T-helper 1 cell treated with Interleukin-12 subunit alpha and Interleukin-12 subunit beta and Interleukin-4 antibody, amounts not matched to agents 30 μg/mL and 1 μg/mL, for 36 hours (primary cell): ENCODE results near the gene MYO3B.
"Not testable (repeated sequence)": the region's sequence is repeated elsewhere in the genome, so short reads cannot be mapped to it uniquely, and the experiment has no call there.

Source experiments
- H3K27ac Mint-ChIP-seq: one replicate; pipeline ENCODE4 v1.8.0; 2021; ENCODE audit warnings: mild to moderate bottlenecking, mixed read lengths
- H3K27me3 Mint-ChIP-seq: one replicate; pipeline ENCODE4 v1.8.0; 2021; ENCODE audit warnings: low read depth, mixed read lengths
- H3K36me3 Mint-ChIP-seq: one replicate; pipeline ENCODE4 v1.8.0; 2021; ENCODE audit warnings: low read depth, mixed read lengths
- H3K4me1 Mint-ChIP-seq: one replicate; pipeline ENCODE4 v1.8.0; 2021; ENCODE audit warnings: low read depth, mixed read lengths
- H3K4me3 Mint-ChIP-seq: one replicate; pipeline ENCODE4 v1.8.0; 2021; ENCODE audit warnings: mild to moderate bottlenecking, moderate library complexity, mixed read lengths
- H3K9me3 Mint-ChIP-seq: one replicate; pipeline ENCODE4 v1.8.0; 2021; ENCODE audit warnings: mixed read lengths

MYO3B gene

GRCh38 chr2:170264522-170264860, 86.5 kb downstream of the MYO3B start:
- Mint-ChIP-seq H3K9me3 (no peaks in the 10 kb centered on the region), H3K27ac (no peak overlapping the region), H3K36me3 (no peaks in the 10 kb centered on the region), H3K4me3 (no peak overlapping the region), H3K4me1 (no peaks in the 10 kb centered on the region), H3K27me3 (peaks cover 4% of the 10 kb centered on the region)

GRCh38 chr2:170264865-170265264, 86.9 kb downstream of the MYO3B start:
- Mint-ChIP-seq H3K9me3 (no peaks in the 10 kb centered on the region), H3K4me1 (no peaks in the 10 kb centered on the region), H3K27ac (no peak overlapping the region), H3K36me3 (no peaks in the 10 kb centered on the region), H3K4me3 (no peak overlapping the region), H3K27me3 (peaks cover 4% of the 10 kb centered on the region)

DNA sequence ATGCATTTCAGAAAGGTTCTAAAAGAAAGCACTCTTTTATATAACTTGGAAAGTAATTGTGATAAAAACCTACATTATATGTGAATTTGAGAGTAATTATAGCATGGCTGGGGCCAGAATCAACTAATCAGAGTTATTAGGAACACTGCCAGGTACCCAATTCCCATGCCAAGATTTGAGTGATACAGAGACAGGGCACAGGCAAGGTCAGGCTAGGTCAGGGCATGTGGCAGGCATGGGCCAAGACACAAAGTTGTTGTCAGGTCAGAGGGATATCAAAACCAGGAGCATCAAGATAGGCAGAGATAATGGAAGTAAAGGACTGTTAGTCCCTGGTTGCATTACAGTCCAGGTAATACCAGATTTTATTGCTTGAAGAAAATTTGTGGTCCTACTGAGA, 87.4 kb downstream of the MYO3B start:
- Mint-ChIP-seq H3K27ac (no peak overlapping the region), H3K4me3 (no peak overlapping the region), H3K4me1 (no peaks in the 10 kb centered on the region), H3K36me3 (no peaks in the 10 kb centered on the region), H3K27me3 (peaks cover 4% of the 10 kb centered on the region), H3K9me3 (no peaks in the 10 kb centered on the region)

GRCh38 chr2:170266358-170266757, 88.4 kb downstream of the MYO3B start:
- no peaks in the 10 kb centered on the region for H3K4me1 Mint-ChIP-seq
- H3K9me3 Mint-ChIP-seq = no peaks in the 10 kb centered on the region
- no peak overlapping the region for H3K27ac Mint-ChIP-seq
- no peaks in the 10 kb centered on the region for H3K36me3 Mint-ChIP-seq
- peaks cover 4% of the 10 kb centered on the region for H3K27me3 Mint-ChIP-seq
- no peak overlapping the region for H3K4me3 Mint-ChIP-seq

GRCh38 chr2:170267071-170267470, 89.1 kb downstream of the MYO3B start:
- no peaks in the 10 kb centered on the region for H3K9me3 Mint-ChIP-seq
- H3K27ac Mint-ChIP-seq = no peak overlapping the region
- H3K4me3 Mint-ChIP-seq = no peak overlapping the region
- no peaks in the 10 kb centered on the region for H3K36me3 Mint-ChIP-seq
- no peaks in the 10 kb centered on the region for H3K4me1 Mint-ChIP-seq
- H3K27me3 Mint-ChIP-seq = peaks cover 4% of the 10 kb centered on the region

GRCh38 chr2:170270278-170270864, 92.4 kb downstream of the MYO3B start:
- H3K27me3 Mint-ChIP-seq = peaks cover 16% of the 10 kb centered on the region
- no peak overlapping the region for H3K4me3 Mint-ChIP-seq
- no peaks in the 10 kb centered on the region for H3K9me3 Mint-ChIP-seq
- H3K27ac Mint-ChIP-seq = no peak overlapping the region
- no peaks in the 10 kb centered on the region for H3K36me3 Mint-ChIP-seq
- no peaks in the 10 kb centered on the region for H3K4me1 Mint-ChIP-seq

- Mint-ChIP-seq H3K36me3 (no peaks in the 10 kb centered on the region), H3K4me3 (no peak overlapping the region), H3K4me1 (no peaks in the 10 kb centered on the region), H3K27me3 (peaks cover 18% of the 10 kb centered on the region), H3K9me3 (no peaks in the 10 kb centered on the region), H3K27ac (no peak overlapping the region)
Observed at GRCh38 chr2:170271340-170271739, 93.4 kb downstream of the MYO3B start.

DNA sequence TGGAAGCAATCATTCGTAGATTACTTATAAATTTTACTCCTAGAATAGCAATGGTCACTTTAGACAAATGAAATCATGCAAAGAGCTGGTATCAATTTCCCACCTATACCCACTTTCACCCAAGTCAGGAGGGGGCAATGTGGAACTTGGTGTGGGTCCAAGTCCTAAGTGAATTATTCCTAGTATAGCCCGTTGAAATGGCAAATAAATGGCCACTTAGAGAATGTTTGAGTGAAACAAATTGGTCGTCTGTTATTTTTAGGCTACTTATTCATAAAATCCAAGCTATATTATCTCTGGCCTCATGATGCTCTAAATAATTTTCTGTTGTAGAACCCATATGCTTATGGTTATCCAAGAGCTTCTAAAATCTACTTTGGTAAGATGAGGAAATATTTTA, 98.1 kb downstream of the MYO3B start:
- no peaks in the 10 kb centered on the region for H3K36me3 Mint-ChIP-seq
- no peak overlapping the region for H3K27ac Mint-ChIP-seq
- H3K9me3 Mint-ChIP-seq = no peaks in the 10 kb centered on the region
- H3K4me1 Mint-ChIP-seq = no peaks in the 10 kb centered on the region
- peaks cover 40% of the 10 kb centered on the region for H3K27me3 Mint-ChIP-seq
- no peak overlapping the region for H3K4me3 Mint-ChIP-seq

GRCh38 chr2:170276925-170277629, 99.1 kb downstream of the MYO3B start:
- H3K9me3 Mint-ChIP-seq = no peaks in the 10 kb centered on the region
- no peaks in the 10 kb centered on the region for H3K4me1 Mint-ChIP-seq
- H3K27ac Mint-ChIP-seq = no peak overlapping the region
- peaks cover 45% of the 10 kb centered on the region for H3K27me3 Mint-ChIP-seq
- H3K4me3 Mint-ChIP-seq = no peak overlapping the region
- H3K36me3 Mint-ChIP-seq = no peaks in the 10 kb centered on the region

- no peaks in the 10 kb centered on the region for H3K36me3 Mint-ChIP-seq
- no peaks in the 10 kb centered on the region for H3K9me3 Mint-ChIP-seq
- no peaks in the 10 kb centered on the region for H3K4me1 Mint-ChIP-seq
- H3K27ac Mint-ChIP-seq = no peak overlapping the region
- H3K27me3 Mint-ChIP-seq = peaks cover 41% of the 10 kb centered on the region
- H3K4me3 Mint-ChIP-seq = no peak overlapping the region
Observed at GRCh38 chr2:170277951-170278350, 100.0 kb downstream of the MYO3B start.

DNA sequence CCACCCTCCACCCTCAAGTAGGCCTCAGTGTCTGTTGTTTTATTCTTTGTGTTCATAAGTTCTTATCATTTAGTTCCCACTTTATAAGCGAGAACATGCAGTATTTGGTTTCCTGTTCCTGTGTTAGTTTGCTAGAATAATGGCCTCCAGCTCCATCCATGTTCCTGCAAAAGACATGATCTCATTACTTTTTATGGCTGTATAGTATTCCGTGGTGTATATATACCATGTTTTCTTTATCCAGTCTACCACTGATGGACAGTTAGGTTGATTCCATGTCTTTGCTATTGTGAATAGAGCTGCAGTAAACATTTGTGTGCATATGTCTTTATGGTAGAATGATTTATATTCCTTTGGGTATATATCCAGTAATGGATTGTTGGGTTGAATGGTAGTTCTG, 101.7 kb downstream of the MYO3B start:
- H3K4me3 Mint-ChIP-seq, H3K27ac Mint-ChIP-seq, H3K4me1 Mint-ChIP-seq, H3K9me3 Mint-ChIP-seq, H3K36me3 Mint-ChIP-seq: not testable (repeated sequence)
- H3K27me3 Mint-ChIP-seq = peaks cover 40% of the 10 kb centered on the region

DNA sequence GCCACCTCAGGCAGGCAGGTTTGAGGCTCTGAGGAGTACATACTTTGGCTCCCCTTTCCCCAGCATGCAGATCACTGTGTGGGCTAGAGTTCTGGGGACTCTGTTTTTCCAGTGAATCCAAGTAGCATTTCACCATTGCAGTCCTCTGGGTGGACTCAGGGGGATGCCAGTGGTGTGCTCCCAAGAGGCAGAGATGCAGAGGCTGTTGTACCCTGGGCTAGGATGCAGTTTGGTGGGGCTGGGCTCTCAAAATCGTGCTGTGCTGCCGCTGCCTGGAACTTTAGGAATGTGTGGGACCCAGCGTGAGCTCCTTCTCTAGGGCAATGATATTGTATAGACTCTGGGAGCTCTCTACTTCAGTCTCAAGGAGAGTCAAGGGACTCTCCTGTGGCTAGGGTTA, 104.9 kb downstream of the MYO3B start:
- H3K4me1 Mint-ChIP-seq = no peaks in the 10 kb centered on the region
- no peaks in the 10 kb centered on the region for H3K36me3 Mint-ChIP-seq
- no peaks in the 10 kb centered on the region for H3K9me3 Mint-ChIP-seq
- H3K4me3 Mint-ChIP-seq = no peak overlapping the region
- H3K27ac Mint-ChIP-seq = no peak overlapping the region
- peaks cover 35% of the 10 kb centered on the region for H3K27me3 Mint-ChIP-seq

GRCh38 chr2:170284205-170284604, 106.3 kb downstream of the MYO3B start:
- Mint-ChIP-seq H3K36me3 (no peaks in the 10 kb centered on the region), H3K4me1 (no peaks in the 10 kb centered on the region), H3K27ac (no peak overlapping the region), H3K9me3 (no peaks in the 10 kb centered on the region), H3K27me3 (peaks cover 33% of the 10 kb centered on the region), H3K4me3 (no peak overlapping the region)

- Mint-ChIP-seq H3K4me3 (no peak overlapping the region), H3K27ac (no peak overlapping the region), H3K36me3 (no peaks in the 10 kb centered on the region), H3K4me1 (no peaks in the 10 kb centered on the region), H3K9me3 (peaks cover 5% of the 10 kb centered on the region), H3K27me3 (peaks cover 35% of the 10 kb centered on the region)
Observed at GRCh38 chr2:170288859-170289258, 110.9 kb downstream of the MYO3B start.

DNA sequence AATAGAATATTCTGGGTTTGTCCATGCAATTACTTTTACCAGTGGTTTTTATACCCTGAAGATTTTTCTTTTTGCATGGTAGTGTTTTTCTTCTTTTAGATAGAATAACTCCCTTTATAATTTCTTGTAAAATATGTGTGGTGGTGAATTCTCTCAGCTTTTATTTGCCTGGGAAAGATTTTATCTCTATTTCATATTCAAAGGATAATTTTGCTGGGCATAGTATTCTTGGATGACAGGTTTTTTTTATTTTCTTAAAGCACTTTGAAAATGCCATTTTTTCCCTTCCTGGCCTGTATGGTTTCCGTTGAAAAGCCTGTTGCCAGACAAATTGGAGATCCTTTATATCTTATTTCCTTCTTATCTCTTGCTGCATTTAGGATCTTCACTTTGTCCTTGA, 113.5 kb downstream of the MYO3B start:
- Mint-ChIP-seq H3K27me3 (peaks cover 35% of the 10 kb centered on the region), H3K4me3 (no peak overlapping the region), H3K36me3 (no peaks in the 10 kb centered on the region), H3K4me1 (no peaks in the 10 kb centered on the region), H3K27ac (no peak overlapping the region), H3K9me3 (peaks cover 5% of the 10 kb centered on the region)

DNA sequence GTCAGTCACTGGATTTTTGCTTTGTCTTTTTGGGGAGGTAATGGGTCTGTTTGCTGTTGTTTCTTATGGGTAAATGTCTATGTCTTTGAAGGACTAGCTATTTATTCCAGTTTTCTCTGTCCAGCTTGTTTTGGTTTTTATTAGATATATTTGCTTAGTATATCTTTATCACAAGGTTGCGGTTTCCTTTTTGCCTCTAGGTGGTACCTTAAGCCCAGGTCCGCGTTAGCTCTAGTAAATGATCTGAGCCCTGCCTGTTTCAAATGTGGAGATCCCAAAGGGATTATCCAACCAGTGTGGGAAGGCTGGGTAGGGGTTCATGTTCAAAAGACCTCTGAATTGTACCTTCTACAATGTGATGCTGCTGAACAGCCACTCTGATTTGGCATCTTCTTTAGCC, 114.5 kb downstream of the MYO3B start:
- H3K9me3 Mint-ChIP-seq = peaks cover 5% of the 10 kb centered on the region
- peaks cover 35% of the 10 kb centered on the region for H3K27me3 Mint-ChIP-seq
- no peak overlapping the region for H3K4me3 Mint-ChIP-seq

More for the DNA sequence above, 114.5 kb downstream of the MYO3B start:
- no peaks in the 10 kb centered on the region for H3K36me3 Mint-ChIP-seq
- H3K4me1 Mint-ChIP-seq = no peaks in the 10 kb centered on the region
- H3K27ac Mint-ChIP-seq = no peak overlapping the region
